Colonic mucosa (tissue), 4 donors: ENCODE measurements around the gene ERFL. TPM values are rescaled to one million over a fixed set of nuclear protein-coding genes. Genes with fewer than 3 reads are reported as not detected.

Source experiments
- DNase-seq: peaks from one replicate; pipeline ENCODE4 v3.0.0-alpha.2; 2020
- H3K27ac ChIP-seq: fragments of 200-600 bp; one replicate; pipeline ENCODE4 v1.8.0; 2021
- H3K27me3 ChIP-seq: fragments of 200-600 bp; one replicate; pipeline ENCODE4 v1.8.0; 2021
- H3K36me3 ChIP-seq: fragments of 200-600 bp; one replicate; pipeline ENCODE4 v1.8.0; 2021
- H3K4me1 ChIP-seq: fragments of 200-600 bp; one replicate; pipeline ENCODE4 v1.8.0; 2021; ENCODE audit warnings: mild to moderate bottlenecking
- H3K4me3 ChIP-seq: fragments of 200-600 bp; one replicate; pipeline ENCODE4 v1.8.0; 2021
- H3K9ac ChIP-seq, 2 donors: one replicate each; pipeline ENCODE4 v1.7.0; 2013; ENCODE audit warnings: control low read depth in 2 of 2, low read depth in 2 of 2, low read length in 2 of 2
- H3K9me3 ChIP-seq: fragments of 200-600 bp; one replicate; pipeline ENCODE4 v1.8.0; 2021
- intact Hi-C: fragments of 100-400 bp; cut with DNase I; formaldehyde crosslinking; loops from one replicate; pipeline ENCODE4 v1.14.1; 2022
- total RNA-seq, 2 donors: library from RNA; stranded (reverse); fragmentation: NEBNext Ultra II Directional in 1 of 2; extraction: Animal tissue kit (Norgen Biotek cat#: 25700) in 1 of 2; gene quantifications; one replicate each; pipeline ENCODE4 v1.2.1, GENCODE V29; 2021
- TF ChIP-seq, protein P1 (sequence below): fragments of 200-600 bp; IDR thresholded peaks from one replicate; pipeline ENCODE4 v1.8.0; 2022; ENCODE audit warnings: antibody characterized with exemption, mild to moderate bottlenecking
- donor health status: healthy.
- donor health status: DM: no; HTN: no; CAD: no.
- donor health status: DM: no; HTN: no; CAD: no.

Gene ERFL
- total RNA-seq, 2 donors from 2014 or later, result 0.42 to 0.47 TPM

- intact Hi-C loops, result no loop called here
- peaks cover 36% of the 10 kb centered on the region for H3K27me3 ChIP-seq
Measured at GRCh38 chr19:41911889-41912731, 16.1 kb downstream of the ERFL start.

DNA sequence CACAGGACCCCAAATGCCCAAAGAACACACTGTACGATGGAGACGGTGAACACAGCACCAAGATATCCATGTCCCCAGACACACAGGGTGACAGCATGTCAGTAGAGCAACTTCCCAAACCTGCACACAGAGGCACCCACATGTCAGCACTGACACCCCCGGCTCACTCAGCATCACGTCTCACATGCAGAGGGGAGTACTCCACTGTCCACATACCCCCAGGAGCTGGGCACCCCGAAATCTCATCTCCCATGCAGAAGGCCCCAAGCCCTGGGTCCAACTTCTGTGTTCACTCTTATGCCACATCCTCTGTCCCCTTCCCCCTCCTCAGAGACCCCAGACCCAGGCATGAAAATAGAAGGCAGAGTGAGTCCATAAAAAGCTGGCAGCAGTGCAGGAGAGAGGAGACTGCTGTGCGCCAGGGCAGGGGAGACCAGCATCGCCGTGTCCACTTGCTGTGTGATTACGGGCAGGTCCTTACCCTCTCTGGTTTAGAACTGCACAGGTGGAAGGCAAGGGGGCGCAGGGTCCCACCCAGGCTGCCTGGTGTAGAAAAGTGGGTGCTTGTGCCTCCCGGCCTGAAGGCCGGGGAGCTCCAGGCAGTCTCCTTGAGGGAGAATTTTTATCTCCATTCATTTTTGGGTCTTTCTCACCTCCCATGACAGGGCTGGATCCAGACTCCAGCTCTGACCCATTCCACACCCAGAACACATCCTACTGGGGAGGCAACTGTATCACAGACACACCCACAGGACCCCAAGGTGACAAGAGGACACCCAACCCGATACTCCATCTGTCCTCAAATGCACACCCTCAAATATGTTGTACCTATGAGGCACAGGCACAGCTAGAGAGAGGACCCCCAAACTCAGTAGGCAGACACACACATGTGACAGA, 17.0 kb downstream of the ERFL start:
- intact Hi-C loops, result no loop called here
- TF ChIP-seq, protein P1, sequence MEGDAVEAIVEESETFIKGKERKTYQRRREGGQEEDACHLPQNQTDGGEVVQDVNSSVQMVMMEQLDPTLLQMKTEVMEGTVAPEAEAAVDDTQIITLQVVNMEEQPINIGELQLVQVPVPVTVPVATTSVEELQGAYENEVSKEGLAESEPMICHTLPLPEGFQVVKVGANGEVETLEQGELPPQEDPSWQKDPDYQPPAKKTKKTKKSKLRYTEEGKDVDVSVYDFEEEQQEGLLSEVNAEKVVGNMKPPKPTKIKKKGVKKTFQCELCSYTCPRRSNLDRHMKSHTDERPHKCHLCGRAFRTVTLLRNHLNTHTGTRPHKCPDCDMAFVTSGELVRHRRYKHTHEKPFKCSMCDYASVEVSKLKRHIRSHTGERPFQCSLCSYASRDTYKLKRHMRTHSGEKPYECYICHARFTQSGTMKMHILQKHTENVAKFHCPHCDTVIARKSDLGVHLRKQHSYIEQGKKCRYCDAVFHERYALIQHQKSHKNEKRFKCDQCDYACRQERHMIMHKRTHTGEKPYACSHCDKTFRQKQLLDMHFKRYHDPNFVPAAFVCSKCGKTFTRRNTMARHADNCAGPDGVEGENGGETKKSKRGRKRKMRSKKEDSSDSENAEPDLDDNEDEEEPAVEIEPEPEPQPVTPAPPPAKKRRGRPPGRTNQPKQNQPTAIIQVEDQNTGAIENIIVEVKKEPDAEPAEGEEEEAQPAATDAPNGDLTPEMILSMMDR, result no peak
- Histone ChIP-seq H3K27ac (no peak overlapping the region), H3K9ac (no peak overlapping the region), H3K4me1 (no peaks in the 10 kb centered on the region), H3K4me3 (no peak overlapping the region), H3K36me3 (no peaks in the 10 kb centered on the region), H3K27me3 (peaks cover 36% of the 10 kb centered on the region), H3K9me3 (no peaks in the 10 kb centered on the region)
- DNase-seq, result no peak

More at GRCh38 chr19:41911889-41912731, 16.1 kb downstream of the ERFL start:
- H3K9me3 ChIP-seq, result no peaks in the 10 kb centered on the region
- TF ChIP-seq, protein P1, result no peak
- no peak overlapping the region for H3K4me3 ChIP-seq
- DNase-seq, result no peak
- H3K27ac ChIP-seq, result no peak overlapping the region
- H3K4me1 ChIP-seq, result no peaks in the 10 kb centered on the region
- no peaks in the 10 kb centered on the region for H3K36me3 ChIP-seq
- no peak overlapping the region for H3K9ac ChIP-seq

DNA sequence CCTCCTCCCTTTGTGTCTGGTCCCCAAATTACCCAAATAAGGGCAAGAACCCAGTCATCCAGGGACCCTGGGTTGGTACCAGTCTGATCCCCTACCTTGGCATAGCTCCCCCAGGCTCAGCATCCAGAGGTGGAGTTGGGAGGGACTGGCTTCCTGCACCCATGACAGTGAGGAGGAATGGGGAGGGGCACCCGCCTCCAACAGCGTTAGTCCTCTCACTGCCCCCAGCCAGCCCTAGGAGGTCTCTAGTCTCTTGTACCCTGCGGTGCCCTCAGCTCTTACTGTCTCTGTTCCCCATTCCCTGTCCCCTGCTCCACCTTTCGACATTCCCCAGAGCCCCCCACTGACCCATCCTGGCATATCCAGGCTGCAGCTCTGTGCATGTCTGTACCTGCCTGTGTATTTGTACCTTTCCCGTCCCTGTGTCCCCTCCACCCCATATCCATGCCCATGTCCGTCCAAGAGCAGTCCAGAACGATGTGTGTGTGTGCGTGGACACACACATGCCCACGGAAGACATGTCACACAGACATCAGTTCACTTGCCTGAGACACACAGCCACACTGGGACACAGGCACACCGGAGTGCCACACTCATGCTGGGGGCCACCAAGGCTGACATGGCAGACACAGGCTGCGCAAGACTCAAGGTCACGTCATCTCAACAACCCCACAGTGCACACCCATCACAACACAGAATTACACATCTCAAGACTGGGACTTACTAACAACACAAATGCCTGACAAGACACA, 17.8 kb downstream of the ERFL start:
- no peaks in the 10 kb centered on the region for H3K36me3 ChIP-seq
- intact Hi-C loops, result no loop called here

GRCh38 chr19:41909706-41910105, 18.5 kb downstream of the ERFL start:
- peaks cover 26% of the 10 kb centered on the region for H3K27me3 ChIP-seq
- DNase-seq, result no peak

More for the DNA sequence above, 17.8 kb downstream of the ERFL start:
- Histone ChIP-seq H3K4me1 (no peaks in the 10 kb centered on the region), H3K9me3 (no peaks in the 10 kb centered on the region), H3K27ac (no peak overlapping the region), H3K9ac (no peak overlapping the region), H3K4me3 (no peak overlapping the region), H3K27me3 (peaks cover 29% of the 10 kb centered on the region)
- DNase-seq, result no peak
- TF ChIP-seq, protein P1, result no peak

More at GRCh38 chr19:41909706-41910105, 18.5 kb downstream of the ERFL start:
- TF ChIP-seq, protein P1, result no peak
- Histone ChIP-seq H3K27ac (no peak overlapping the region), H3K9me3 (no peaks in the 10 kb centered on the region), H3K36me3 (no peaks in the 10 kb centered on the region), H3K4me1 (no peaks in the 10 kb centered on the region), H3K9ac (no peak overlapping the region), H3K4me3 (no peak overlapping the region)
- intact Hi-C loops, result no loop called here
